A204.1 (cell line): ENCODE data around the gene DNAJC6.
"Not testable (repeated sequence)": the region's sequence is repeated elsewhere in the genome, so short reads cannot be mapped to it uniquely, and the experiment has no call there.

Experiments used
- FAIRE-seq: peaks from 2 replicates; lab custom pipeline; 2012; peaks lifted over from hg19 to GRCh38; lab: Jason Lieb, UNC

The DNAJC6 gene

GRCh38 chr1:65309304-65310077, at the start of gene DNAJC6:
Gene DNAJC6 (plus strand): TSS chr1:65309543. CDS start chr1:65309746, 203 bp downstream.
- FAIRE-seq = no peak

GRCh38 chr1:65259816-65260215, 49.5 kb upstream of the DNAJC6 start:
- FAIRE-seq = no peak

GRCh38 chr1:65260851-65261473, 48.4 kb upstream of the DNAJC6 start:
- no peak for FAIRE-seq

- no peak for FAIRE-seq
Observed at GRCh38 chr1:65263286-65263685, 46.1 kb upstream of the DNAJC6 start.

GRCh38 chr1:65264197-65264929, 45.0 kb upstream of the DNAJC6 start:
- no peak for FAIRE-seq

- FAIRE-seq = no peak
Observed at GRCh38 chr1:65265296-65265650, 44.1 kb upstream of the DNAJC6 start.

GRCh38 chr1:65265651-65266351, 43.5 kb upstream of the DNAJC6 start:
- FAIRE-seq = no peak

- FAIRE-seq = no peak
Observed at GRCh38 chr1:65266476-65266875, 42.9 kb upstream of the DNAJC6 start.

- FAIRE-seq = no peak
Observed at GRCh38 chr1:65267271-65267670, 42.1 kb upstream of the DNAJC6 start.

GRCh38 chr1:65267683-65268082, 41.7 kb upstream of the DNAJC6 start:
- FAIRE-seq = no peak

GRCh38 chr1:65269612-65270011, 39.7 kb upstream of the DNAJC6 start:
- no peak for FAIRE-seq

- no peak for FAIRE-seq
Observed at GRCh38 chr1:65276197-65276939, 33.0 kb upstream of the DNAJC6 start.

- FAIRE-seq = no peak
Observed at GRCh38 chr1:65277605-65278347, 31.6 kb upstream of the DNAJC6 start.

- FAIRE-seq = no peak
Observed at GRCh38 chr1:65278376-65279069, 30.8 kb upstream of the DNAJC6 start.

GRCh38 chr1:65279070-65279779, 30.1 kb upstream of the DNAJC6 start:
- no peak for FAIRE-seq

GRCh38 chr1:65281846-65282245, 27.5 kb upstream of the DNAJC6 start:
- no peak for FAIRE-seq

- FAIRE-seq = no peak
Observed at GRCh38 chr1:65284229-65284628, 25.1 kb upstream of the DNAJC6 start.

GRCh38 chr1:65289449-65289848, 19.9 kb upstream of the DNAJC6 start:
- FAIRE-seq = no peak

GRCh38 chr1:65291818-65292217, 17.5 kb upstream of the DNAJC6 start:
- not testable (repeated sequence) for FAIRE-seq
